Measurements from ENCODE around the gene SMIM5. TPM values are rescaled to one million over a fixed set of nuclear protein-coding genes. Genes with fewer than 3 reads are reported as not detected.

SMIM5 gene
- total and polyA plus RNA-seq, 7 donors, result 0.82 to 29.6 (median 5.5) TPM

GRCh38 chr17:75639771-75640555 is 6.7 kb downstream of the SMIM5 start:
- no peak overlapping the region for H3K27ac ChIP-seq
- no peak overlapping the region for H3K4me3 ChIP-seq
- no peaks in the 10 kb centered on the region for H3K9me3 ChIP-seq
- peaks cover 0 to 10% (median 0%) of the 10 kb centered on the region in 4 donors for H3K4me1 ChIP-seq
- H3K27me3 ChIP-seq, result no peaks in the 10 kb centered on the region
- 38 to 82% methylated on average over 30 of the region's 30 CpGs for WGBS, 2 donors
- intact Hi-C loops (cut with DNase I), result no loop called here
- peak in 1 of 4 experiments; percentile 8 for TF ChIP-seq CTCF (IDR thresholded peaks at IDR 0.05)
- no peak for TF ChIP-seq POLR2AphosphoS5 (IDR thresholded peaks at IDR 0.05)
- no peak for TF ChIP-seq EP300 (IDR thresholded peaks at IDR 0.05)
- TF ChIP-seq POLR2A (IDR thresholded peaks at IDR 0.05), result no peak
- no peak for DNase-seq
- peaks cover 0 to 18% (median 0%) of the 10 kb centered on the region in 4 donors for H3K36me3 ChIP-seq

GRCh38 chr17:75640556-75641119 is 7.4 kb downstream of the SMIM5 start:
- Histone ChIP-seq H3K36me3 (peaks cover 0 to 18% (median 0%) of the 10 kb centered on the region in 4 donors), H3K4me3 (no peak overlapping the region), H3K4me1 (peaks cover 0 to 10% (median 0%) of the 10 kb centered on the region in 4 donors), H3K9me3 (no peaks in the 10 kb centered on the region), H3K27ac (no peak overlapping the region), H3K27me3 (no peaks in the 10 kb centered on the region)
- WGBS, 2 donors, result 96 to 98% methylated on average over 13 of the region's 13 CpGs
- intact Hi-C loops (cut with DNase I), result no loop called here
- TF ChIP-seq EP300 (IDR thresholded peaks at IDR 0.05) (no peak), POLR2A (IDR thresholded peaks at IDR 0.05) (no peak), CTCF (IDR thresholded peaks at IDR 0.05) (no peak), POLR2AphosphoS5 (IDR thresholded peaks at IDR 0.05) (no peak)
- no peak for DNase-seq

GRCh38 chr17:75641343-75641742 is 8.1 kb downstream of the SMIM5 start:
- H3K36me3 ChIP-seq, result peaks cover 0 to 22% (median 0%) of the 10 kb centered on the region in 4 donors
- no peaks in the 10 kb centered on the region for H3K9me3 ChIP-seq

GRCh38 chr17:75642182-75642783 is 9.0 kb downstream of the SMIM5 start:
- WGBS, 2 donors, result 33 to 74% methylated on average over 7 of the region's 7 CpGs
- no peak for DNase-seq
- no peaks in the 10 kb centered on the region for H3K27me3 ChIP-seq
- H3K27ac ChIP-seq, result no peak overlapping the region
- TF ChIP-seq EP300 (IDR thresholded peaks at IDR 0.05) (no peak), POLR2A (IDR thresholded peaks at IDR 0.05) (no peak), CTCF (IDR thresholded peaks at IDR 0.05) (no peak), POLR2AphosphoS5 (IDR thresholded peaks at IDR 0.05) (no peak)
- intact Hi-C loops (cut with DNase I), result no loop called here
- no peak overlapping the region for H3K4me3 ChIP-seq
- no peaks in the 10 kb centered on the region for H3K9me3 ChIP-seq
- peaks cover 0 to 23% (median 0%) of the 10 kb centered on the region in 4 donors for H3K36me3 ChIP-seq
- peaks cover 0 to 4% (median 0%) of the 10 kb centered on the region in 4 donors for H3K4me1 ChIP-seq

More at GRCh38 chr17:75641343-75641742, 8.1 kb downstream of the SMIM5 start:
- WGBS, 2 donors, result 95 to 96% methylated on average over 9 of the region's 9 CpGs
- intact Hi-C loops (cut with DNase I), result no loop called here
- no peak for TF ChIP-seq POLR2A (IDR thresholded peaks at IDR 0.05)
- no peak for TF ChIP-seq POLR2AphosphoS5 (IDR thresholded peaks at IDR 0.05)
- TF ChIP-seq EP300 (IDR thresholded peaks at IDR 0.05), result no peak
- no peak for TF ChIP-seq CTCF (IDR thresholded peaks at IDR 0.05)
- Histone ChIP-seq H3K4me1 (peaks cover 0 to 10% (median 0%) of the 10 kb centered on the region in 4 donors), H3K27ac (no peak overlapping the region), H3K27me3 (no peaks in the 10 kb centered on the region), H3K4me3 (no peak overlapping the region)
- DNase-seq, result no peak
